EH (cell line): Measurements from ENCODE around the gene RCAN3.
A peak's percentile ranks its signal among the peaks of the same experiment; 100 is the strongest.
"Not testable (repeated sequence)": the region's sequence is repeated elsewhere in the genome, so short reads cannot be mapped to it uniquely, and the experiment has no call there.

Experiments used
- DNase-seq: peaks from one replicate; pipeline ENCODE4 v3.0.0-alpha.2; 2015; ENCODE audit warnings: low read depth

The RCAN3 gene

DNA sequence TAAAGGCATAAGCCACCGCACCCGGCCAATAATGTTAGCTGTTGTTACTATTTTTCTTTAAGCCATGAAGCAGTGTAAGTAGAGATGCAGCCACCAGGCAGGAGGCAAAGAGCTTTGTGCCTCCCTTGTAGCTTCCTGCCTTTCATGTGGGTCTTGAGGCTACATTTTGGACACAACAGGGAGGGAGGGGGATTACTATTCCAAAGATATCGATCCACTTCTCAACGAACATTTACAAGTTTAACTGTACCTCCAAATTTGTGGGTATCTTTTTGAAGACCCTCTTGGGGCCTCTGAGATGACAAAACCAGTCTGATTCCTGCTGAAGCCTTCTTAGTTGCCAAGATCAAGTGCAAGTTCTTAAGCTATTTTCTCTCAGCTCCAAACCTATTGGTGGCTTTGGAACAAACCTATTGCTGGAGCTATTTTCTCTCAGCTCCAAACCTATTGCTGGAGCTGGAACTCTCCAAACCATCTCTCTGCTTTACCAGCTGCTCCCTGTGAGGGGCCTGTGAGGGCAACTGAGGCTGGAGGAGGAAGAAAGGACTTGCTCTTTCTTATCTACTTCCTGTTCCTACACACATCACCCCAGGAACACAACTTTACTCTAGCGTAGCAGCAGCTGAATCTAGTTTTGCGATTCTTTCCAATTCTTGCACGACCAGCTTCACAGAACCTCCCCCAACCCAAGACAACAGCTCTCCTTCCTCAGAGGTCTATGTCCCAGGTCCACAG lies 16.1 kb upstream of the RCAN3 start:
- no peak for DNase-seq

DNA sequence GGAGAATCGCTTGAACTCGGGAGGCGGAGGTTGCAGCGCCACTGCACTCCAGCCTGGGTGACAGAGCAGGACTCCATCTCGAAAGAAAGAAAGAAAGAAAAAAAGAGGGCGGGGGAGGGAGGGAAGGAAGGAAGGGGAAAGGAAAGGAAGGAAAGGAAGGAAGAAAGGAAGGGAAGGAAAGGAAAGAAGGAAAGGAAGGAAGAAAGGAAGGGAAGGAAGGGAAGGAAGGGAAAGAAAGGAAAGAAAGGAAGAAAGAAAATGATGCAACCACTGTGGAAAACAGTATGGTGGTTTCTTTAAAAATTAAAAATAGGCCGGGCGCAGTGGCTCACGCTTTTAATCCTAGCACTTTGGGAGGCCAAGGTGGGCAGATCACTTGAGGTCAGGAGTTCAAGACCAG lies 15.2 kb upstream of the RCAN3 start:
- no peak for DNase-seq

DNA sequence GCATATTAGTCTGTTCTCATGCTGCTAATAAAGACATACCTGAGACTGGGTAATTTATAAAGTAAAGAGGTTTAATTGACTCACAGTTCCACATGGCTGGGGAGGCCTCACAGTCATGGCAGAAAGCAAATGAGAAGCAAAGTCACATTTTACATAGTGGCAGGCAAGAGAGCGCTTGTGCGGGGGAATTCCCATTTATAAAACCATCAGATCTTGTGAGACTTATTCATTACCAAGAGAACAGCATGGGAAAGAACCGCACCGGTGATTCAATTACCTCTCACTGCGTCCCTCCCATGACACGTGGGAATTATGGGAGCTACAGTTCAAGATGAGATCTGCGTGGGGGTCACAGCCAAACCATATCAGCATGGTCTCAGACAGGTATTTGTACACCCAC lies 14.5 kb upstream of the RCAN3 start:
- DNase-seq = not testable (repeated sequence)

DNA sequence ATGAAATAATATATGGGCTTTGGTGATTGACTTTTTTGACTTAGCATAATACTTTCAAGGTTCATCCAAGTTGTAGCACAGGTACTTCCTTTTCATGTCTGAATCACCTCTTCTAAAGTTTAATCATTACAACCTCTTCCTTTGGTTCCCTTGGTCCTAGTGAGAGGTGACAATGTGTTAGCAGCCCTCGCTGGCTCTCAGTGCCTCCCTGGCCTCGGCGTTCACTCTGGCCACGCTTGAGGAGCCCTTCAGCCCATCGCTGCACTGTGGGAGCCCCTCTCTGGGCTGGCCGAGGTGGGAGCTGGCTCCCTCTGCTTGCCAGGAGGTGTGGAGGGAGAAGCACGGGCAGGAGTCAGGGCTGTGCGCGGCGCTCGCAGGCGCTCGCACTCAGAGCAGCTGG lies 13.0 kb upstream of the RCAN3 start:
- no peak for DNase-seq

DNA sequence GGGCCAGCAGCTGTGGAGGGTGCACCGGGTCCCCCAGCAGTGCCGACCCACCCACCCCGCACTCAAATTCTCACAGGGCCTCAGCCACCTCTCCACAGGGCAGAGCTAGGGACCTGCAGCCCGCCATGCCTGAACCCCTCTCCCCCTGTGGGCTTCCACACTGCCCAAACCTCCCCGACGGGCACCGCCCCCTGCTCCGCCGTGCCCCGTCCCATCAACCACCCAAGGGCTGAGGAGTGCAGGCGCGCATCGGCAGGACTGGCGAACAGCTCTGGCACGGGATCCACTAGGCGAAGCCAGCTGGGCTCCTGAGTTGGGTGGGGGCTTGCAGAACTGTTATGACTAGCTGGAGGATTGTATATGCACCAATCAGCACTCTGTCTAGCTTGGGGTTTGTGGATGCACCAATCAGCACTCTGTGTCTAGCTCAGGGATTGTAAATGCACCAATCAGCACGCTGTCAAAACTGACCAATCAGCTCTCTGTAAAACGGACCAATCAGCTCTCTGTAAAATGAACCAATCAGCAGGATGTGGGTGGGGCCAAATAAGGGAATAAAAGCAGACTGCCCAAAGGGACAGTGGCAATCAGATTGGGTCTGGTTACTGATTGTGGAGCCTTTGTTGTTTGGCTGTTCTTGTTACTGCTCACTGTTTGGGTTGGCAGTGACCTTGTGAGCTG lies 12.4 kb upstream of the RCAN3 start:
- no peak for DNase-seq

DNA sequence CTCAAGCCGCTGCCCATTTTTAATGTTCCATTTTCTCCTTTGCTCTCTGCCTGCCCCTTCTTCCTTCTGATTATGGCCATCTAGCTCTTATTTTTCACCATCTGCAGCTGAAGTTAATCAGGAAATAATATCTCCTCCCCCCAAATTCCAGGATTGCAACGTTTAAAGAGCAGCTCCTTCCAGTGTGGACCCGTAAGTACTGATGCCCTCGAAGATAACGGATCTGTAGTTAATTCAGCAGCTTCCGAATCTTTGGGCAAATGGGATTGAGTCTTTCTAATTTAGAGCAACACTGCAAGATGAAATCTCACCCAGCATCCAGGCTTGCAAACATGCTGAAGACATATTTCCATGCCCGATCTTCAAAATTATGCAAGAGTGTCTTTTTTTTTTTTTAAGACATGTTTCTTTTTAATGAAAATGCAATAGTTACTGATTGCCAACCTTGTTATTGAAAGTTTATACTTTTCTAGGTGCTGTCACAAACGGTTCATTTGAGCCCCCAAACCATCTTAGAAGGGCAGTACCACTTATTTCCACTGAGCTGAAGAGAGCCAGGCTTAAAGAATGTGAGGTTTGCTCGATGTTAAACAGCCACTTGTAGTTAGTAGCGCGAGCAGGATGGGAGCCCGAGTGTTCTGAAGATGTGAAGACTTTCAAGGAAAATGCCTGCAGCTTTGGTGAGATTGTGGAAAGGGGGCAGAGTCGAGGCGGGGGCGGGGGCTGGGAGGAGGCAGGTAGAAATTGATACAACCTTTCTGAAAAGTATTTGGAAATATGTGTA lies 10.9 kb upstream of the RCAN3 start:
- peak; percentile 55 for DNase-seq

DNA sequence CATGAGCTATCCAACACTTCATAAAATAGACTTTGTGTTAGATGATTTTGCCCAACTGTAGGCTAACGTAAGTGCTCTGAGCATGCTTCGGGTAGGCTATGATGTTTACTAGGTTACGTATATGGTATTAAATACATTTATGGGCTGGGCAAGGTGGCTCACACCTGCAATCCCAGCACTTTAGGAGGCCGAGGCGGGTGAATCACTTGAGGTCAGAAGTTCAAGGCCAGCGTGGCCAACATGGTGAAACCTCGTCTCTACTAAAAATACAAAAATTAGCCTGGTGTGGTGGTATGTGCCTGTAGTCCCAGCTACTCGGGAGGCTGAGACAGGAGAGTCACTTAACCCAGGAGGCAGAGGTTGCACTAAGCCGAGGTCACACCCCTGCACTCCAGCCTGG lies 9.7 kb upstream of the RCAN3 start:
- DNase-seq = not testable (repeated sequence)

DNA sequence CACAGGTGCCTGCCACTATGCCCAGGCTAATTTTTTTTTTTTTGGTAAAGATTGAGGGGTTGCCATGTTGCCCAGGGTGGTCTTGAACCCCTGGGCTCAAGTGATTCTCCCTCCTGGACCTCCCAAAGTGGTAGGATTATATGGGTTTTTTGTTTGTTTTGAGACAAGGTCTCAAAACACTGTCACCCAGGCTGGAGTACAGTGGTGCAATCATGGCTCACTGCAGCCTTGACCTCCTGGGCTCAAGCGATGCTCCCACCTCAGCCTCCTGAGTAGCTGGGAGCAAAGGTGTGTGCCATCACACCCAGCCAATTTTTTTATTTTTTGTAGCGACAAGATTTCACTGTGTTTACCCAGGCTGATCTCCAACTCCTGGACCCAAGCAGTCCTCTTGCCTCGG lies 8.9 kb upstream of the RCAN3 start:
- DNase-seq = no peak

DNA sequence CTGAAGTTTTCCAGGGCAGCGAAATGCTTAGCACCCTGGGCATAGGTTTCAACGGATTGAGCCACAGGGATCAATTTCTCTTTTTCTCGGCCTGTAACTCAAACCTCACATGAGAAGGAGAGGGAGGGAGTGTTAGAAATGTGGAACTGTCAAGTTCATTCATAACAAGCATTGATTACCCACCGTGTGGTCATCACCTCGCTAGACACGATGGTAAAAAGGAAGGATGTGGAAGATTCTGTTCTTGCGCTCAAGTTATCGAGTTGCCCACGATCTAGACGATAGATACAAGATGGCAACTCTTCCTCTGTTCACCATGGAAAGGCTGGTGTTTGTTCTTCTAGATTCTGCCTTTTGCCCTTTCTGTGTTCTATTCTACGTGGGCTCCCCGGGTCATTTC lies 4.0 kb upstream of the RCAN3 start:
- no peak for DNase-seq

DNA sequence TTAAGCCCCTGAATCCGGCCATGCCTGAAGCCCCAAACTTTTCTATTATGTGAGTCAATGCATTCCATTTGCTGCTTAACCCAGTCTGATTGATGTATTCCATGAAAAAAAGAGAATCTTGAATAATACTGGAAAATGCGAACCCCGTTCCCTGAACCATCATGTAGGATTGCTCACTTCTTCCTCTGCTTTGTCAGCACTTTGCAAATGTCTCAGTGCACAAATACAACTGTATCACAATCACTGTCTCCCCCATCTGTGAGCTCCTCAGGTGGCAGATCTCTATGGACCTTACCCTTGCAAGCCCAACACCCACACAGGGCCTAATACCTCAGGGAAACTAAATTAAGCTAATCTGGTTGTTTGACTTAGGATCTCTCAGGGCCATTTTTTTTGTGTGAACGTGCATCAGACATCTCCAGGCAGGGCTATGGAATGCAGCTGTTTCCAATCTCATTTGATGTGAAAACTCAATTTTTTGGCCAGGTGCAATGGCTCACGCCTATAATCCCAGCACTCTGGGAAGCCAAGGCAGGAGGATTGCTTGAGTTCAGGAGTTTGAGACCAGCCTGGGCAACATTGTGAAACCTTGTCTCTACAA lies 2.1 kb upstream of the RCAN3 start:
- no peak for DNase-seq

DNA sequence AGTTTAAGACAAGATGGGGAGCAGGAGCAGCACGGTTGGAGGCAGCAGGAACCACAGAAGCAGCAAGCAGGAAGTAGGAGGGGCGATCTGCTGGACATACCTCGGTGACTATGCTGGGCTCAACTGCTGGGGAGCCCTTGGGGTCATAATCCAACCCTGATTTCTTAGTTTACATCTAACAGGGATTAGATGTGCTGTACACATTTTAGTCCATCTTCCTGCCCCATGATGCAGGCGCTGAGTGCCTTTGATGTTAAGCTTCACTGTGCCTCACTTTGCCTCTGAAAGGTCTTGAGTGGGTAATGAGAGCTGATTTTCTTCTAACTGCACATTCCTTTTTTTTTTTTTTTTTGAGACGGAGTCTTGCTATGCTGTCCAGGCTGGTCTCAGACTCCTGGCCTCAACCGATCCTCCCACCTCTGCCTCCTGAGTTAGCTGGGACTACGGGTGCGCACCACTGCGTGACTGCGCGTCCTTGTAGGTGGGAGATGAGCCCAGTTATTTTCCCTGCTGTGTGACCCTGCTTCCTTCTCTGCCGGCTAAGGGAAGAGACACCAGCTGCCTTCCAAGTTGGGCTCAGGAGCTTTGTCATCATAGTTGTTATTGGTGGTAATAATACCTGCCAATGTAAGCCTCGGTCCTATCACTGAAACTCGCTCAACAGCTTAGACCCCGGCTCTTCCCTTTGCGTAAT lies 1.1 kb upstream of the RCAN3 start:
- DNase-seq = peak; percentile 55

DNA sequence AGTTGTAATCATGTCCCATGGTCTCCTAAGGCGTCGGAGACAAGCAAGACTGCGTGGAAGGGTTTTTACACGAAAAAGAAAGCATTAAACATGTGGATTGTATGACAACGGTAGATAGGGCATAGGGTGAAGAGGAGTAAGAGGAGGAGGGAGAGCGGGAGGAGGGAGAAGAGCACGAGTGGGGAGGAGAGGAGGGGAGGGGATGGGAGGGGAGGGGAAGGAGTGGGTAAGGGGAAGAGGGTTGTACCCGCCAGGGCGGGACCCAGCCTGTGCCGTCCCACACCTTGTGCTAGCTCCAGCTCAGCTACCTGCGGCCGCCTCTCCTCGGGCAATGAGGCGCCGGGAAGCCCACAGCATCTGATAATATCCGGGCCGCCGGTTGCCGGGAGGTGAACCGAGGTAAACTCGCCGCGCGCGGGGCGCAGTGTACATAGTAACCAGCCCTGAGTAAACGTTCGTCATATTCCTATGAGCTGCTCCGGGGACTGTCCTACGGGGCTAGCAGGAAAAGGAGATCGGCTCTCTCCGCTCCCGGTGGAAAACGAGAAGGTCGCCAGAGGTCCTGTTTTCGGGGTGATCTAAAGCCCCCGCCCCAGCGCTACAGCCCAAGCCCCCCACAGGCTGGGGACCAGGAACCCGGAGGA lies 449 bp upstream of the RCAN3 start:
- peak; percentile 73 for DNase-seq

DNA sequence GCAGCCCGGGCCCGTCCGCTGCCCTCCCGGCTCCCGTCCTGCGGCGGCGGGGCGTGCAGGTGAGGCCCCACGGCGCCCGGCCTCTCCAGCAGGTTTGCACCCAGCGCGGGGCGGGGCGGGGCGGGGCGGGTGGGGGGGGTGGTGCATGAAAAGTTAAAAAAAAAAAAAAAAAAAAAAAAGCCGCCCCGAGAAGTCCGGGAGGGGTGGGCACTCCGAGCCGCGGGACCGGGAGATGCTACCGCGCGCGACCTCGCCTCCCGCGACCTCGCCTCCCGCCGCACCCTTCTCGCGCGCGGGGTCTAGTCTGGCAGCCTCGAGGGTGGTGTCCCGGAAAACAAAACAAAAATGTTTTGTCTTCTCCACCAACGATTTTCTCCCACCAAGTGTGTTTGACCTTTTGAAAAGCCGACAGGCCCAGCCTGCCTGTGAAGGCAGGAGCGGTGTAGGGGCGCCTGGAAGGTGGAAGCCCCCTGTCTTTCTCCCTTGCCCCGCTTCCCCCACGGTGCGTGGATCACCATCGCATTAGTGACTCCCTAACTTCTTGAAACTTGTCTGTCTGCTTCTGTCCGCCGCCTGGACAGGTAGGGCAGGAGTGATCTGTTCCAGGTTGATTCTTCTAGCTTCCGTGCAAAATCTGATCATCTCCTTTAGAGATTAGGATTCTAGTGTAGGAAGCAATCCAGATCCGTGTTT lies 569 bp downstream of the RCAN3 start:
- peak; percentile 5 for DNase-seq

DNA sequence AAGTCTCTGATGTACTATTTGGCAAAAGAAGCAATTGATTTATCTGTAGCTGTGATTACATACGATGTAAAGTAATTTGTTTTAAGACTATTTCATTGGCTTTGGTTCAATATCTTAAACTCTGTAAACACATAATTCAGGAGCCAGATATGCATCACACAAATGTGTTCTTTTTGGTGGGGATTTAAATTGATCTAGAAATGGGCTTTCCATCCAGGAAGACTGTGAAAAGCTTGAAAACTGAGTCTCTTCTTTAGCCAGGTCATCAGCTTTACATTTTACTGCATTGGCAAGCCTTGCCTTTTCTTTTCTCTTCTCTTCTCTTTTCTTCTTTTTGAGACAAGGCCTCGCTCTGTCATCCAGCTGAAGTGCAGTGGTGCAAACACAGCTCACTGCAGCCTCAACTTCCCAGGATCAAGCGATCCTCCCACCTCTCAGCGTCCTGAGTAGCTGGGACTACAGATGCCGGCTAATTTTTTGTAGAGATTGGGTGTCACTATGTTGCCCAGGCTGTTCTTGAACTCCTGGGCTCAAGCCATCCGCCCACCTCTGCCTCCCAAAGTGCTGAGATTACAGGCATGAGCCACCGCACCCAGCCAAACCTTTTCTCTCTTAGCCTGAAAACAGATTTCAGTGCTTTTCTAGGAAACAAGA lies 1.4 kb downstream of the RCAN3 start:
- no peak for DNase-seq

DNA sequence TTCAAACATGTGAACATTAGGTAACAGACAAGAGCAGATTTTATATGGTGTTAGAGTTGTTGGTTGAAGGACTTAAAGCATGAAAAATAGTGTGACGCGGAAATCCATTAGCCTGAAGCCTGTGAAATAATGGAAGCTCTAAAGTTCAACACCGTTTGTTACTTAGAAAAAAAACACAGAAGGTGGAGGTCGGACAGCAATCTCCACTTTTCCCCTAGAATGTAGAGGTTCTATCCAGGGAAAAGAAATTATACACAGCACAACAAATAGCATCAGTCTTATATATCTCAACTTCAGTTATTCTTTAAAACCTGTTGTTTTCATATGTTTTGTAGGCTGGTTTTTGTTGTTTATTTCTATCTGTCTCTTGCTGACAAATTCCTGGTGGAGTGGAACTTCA lies 1.9 kb downstream of the RCAN3 start:
- no peak for DNase-seq

DNA sequence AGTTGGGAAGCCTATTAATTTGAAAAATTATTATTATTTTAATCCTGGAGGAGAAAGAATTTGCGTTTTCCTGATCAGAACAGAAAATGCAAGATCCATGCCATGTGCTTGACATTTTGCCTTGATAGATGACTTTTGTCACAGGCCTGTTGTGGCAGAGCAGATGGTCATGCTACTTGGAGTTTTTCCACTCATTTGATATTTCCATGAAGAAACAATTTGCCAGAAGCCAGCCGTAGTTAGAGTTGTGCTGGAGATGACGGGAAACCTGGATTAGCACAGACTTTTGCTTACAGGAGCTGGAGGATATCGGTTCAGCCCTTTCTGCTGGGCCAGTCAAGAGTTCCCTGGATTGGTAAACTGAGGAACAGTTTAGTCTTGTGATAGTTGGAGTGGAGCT lies 3.2 kb downstream of the RCAN3 start:
- DNase-seq = no peak

DNA sequence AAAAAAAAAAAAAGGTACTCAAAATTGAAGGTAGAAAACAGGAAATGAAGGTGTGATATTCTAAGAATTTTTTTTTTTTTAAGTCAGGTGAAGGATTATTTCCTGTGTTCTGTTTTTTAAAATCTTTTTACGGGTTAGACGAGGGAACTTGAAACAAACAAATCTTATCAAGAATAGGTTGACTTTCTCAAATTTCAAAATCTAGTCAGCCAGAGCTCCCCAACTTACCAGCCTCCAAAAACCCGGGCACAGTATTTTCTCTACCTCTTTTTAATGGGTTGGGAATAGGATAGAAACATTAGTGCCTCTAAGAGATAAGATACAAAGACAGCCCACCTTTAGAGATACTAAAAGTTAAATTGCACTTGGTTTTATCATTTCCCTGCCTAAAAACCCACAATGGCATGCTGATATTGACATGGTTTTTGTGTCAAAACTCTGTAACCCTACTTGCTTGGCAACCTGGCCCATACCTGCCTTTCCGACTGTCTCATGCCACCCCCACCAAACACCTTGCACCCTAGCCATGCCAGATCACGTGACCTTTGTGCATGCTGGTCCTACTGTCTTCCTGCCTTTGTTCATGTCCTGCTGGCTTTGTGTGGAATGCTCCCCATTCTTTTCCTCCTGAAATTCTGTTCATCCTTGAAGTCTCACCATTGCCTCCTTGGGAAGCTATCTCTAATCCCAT lies 4.2 kb downstream of the RCAN3 start:
- DNase-seq = no peak

DNA sequence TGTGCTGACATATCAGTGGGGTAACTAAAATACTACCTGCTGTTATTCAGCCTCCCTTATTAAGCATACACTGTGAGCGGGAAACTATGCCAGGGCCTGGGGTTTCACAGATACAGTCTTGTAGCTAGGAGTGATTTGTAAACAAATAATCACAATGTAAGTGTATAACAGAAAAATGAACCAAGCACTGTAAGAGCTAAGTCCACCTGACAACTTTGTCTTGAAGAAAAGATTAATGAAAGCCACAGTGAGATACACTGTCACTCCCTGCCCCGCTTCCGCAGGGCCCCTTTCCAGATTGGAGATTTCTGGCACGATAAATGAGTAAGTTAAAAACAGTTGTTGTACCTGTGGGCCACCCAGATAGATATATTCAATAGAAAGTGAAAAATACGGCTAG lies 4.8 kb downstream of the RCAN3 start:
- DNase-seq = no peak

DNA sequence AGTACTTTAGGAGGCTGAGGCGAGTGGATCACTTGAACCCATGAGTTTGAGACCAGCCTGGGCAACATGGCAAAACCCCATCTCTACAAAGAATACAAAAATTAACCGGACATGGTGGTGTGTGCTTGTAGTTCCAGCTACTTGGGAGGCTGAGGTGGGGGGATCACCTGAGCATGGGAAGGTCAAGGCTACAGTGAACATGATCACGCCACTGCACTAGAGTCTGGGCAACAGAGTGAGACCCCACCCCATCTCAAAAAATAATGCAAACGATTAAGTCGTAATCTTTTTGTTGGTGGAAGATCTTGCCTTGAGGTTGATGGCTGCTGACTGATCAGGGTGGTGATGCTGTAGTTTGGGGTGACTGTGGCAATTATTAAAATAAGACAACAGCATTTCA lies 6.3 kb downstream of the RCAN3 start:
- DNase-seq = no peak

DNA sequence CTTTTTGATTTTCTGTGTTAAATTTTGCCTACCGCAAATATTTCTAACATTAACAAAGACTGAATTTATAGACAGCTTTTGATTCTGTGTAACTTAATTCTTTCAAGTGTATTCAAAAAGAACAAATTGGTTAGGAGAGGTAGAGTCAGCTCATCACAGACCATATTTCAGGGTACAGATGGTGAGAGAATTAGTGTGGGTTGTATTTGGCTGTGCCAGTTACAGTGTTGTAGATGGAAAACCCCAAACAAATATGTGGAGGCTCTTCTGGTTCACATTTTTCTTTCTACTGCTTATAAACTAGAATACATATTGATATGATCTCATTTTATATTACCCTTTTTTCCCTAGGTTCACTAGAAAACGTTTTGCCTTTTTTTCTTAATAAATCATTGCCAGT lies 11.1 kb downstream of the RCAN3 start:
- DNase-seq = no peak
